Tibial nerve (tissue), 4 donors: ENCODE results near the gene PDE4A. TPM values are rescaled to one million over a fixed set of nuclear protein-coding genes. Genes with fewer than 3 reads are reported as not detected.
"Not testable (repeated sequence)": the region's sequence is repeated elsewhere in the genome, so short reads cannot be mapped to it uniquely, and the experiment has no call there.

ENCODE experiments used
- DNase-seq, 2 donors: peaks; one replicate each; pipeline ENCODE4 v3.0.0-alpha.2; 2019; ENCODE audit warnings: low spot score in 2 of 2
- H3K27ac ChIP-seq, 4 donors: fragments of 200-600 bp; sonication (generic) in 3 of 4; one replicate each; pipeline ENCODE4 v1.5.1; 2017 to 2019; ENCODE audit warnings: mild to moderate bottlenecking in 1 of 4
- H3K27me3 ChIP-seq, 2 donors: fragments of 200-600 bp; sonication (generic) in 1 of 2; one replicate each; pipeline versions ENCODE4 v1.5.1 to v1.6.0; 2017 to 2019
- H3K36me3 ChIP-seq, 3 donors: fragments of 200-600 bp; sonication (generic); one replicate each; pipeline ENCODE4 v1.5.1; 2018 to 2019
- H3K4me1 ChIP-seq, 4 donors: fragments of 200-600 bp; sonication (generic) in 3 of 4; one replicate each; pipeline ENCODE4 v1.5.1; 2017 to 2019
- H3K4me3 ChIP-seq, 4 donors: fragments of 200-600 bp; sonication (generic) in 3 of 4; one replicate each; pipeline ENCODE4 v1.5.1; 2017 to 2019; ENCODE audit warnings: mild to moderate bottlenecking in 1 of 4, moderate library complexity in 1 of 4
- H3K9me3 ChIP-seq, 4 donors: fragments of 200-600 bp; sonication (generic) in 3 of 4; one replicate each; pipeline ENCODE4 v1.5.1; 2017 to 2019
- CTCF ChIP-seq, 5 experiments: fragments of 200-600 bp in 3 of 5; fragments of 450-650 bp in 2 of 5; sonication (generic) in 3 of 5; IDR thresholded peaks; one replicate each; pipeline ENCODE4 v1.5.1; 2016 to 2019; ENCODE audit warnings: antibody characterized with exemption in 5 of 5, mild to moderate bottlenecking in 3 of 5, moderate library complexity in 2 of 5
- EP300 ChIP-seq, 2 donors: sonication (generic); formaldehyde crosslinking; IDR thresholded peaks; one replicate each; pipeline ENCODE4 v1.6.1; 2017; ENCODE audit warnings: antibody characterized with exemption in 2 of 2, mild to moderate bottlenecking in 1 of 2
- POLR2A ChIP-seq, 2 donors: fragments of 450-650 bp; IDR thresholded peaks; one replicate each; pipeline ENCODE4 v1.6.1; 2017; ENCODE audit warnings: antibody characterized with exemption in 2 of 2, mild to moderate bottlenecking in 2 of 2, moderate library complexity in 2 of 2
- WGBS, 2 donors: methylation state at CpG; one replicate each; pipeline ENCODE4 v1.1.5; 2018; 5-methylcytosine and 5-hydroxymethylcytosine counted together
- total RNA-seq, 4 donors: library from RNA; depleted of rRNA; stranded (reverse); fragments of >200 nt; gene quantifications; one replicate each; pipeline ENCODE4 v1.1.0, GENCODE V29; 2016

Gene PDE4A
- total RNA-seq, 4 donors from 2014 or later = 8.7 to 12.7 (median 10.0) TPM

DNA sequence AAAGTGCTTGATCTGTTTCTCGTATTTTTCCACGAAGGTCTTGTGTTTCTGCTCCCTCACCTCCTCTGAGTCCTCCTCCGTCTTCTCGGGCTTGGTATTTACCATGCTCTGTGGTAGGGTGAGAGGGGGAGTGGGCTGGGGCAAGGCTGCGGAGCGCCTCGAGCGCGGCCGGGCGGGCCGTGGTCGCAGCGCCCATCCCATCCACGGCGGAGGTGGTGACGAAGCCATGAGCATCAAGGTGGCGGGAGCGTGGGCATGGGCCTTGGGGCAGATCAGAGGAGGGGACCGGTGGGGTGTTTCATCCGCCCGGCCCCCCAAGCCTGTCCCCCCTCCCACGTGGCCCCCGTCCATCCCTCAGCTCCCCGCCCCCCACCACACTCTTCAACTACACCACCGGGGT lies 24.9 kb upstream of the PDE4A start:
- H3K4me3 ChIP-seq = no peak overlapping the region
- DNase-seq = no peak
- peaks cover 0 to 6% (median 0%) of the 10 kb centered on the region in 4 donors for H3K4me1 ChIP-seq
- no peak overlapping the region for H3K27ac ChIP-seq
- WGBS, 2 donors = 94% methylated on average over 18 to 19 of the region's 26 CpGs
- H3K27me3 ChIP-seq = no peaks in the 10 kb centered on the region
- H3K9me3 ChIP-seq = no peaks in the 10 kb centered on the region
- peaks cover 3 to 68% (median 26%) of the 10 kb centered on the region in 3 donors for H3K36me3 ChIP-seq
- no peak for TF ChIP-seq POLR2A (IDR thresholded peaks at IDR 0.05)
- TF ChIP-seq EP300 (IDR thresholded peaks at IDR 0.05) = no peak
- no peak for TF ChIP-seq CTCF (IDR thresholded peaks at IDR 0.05)

DNA sequence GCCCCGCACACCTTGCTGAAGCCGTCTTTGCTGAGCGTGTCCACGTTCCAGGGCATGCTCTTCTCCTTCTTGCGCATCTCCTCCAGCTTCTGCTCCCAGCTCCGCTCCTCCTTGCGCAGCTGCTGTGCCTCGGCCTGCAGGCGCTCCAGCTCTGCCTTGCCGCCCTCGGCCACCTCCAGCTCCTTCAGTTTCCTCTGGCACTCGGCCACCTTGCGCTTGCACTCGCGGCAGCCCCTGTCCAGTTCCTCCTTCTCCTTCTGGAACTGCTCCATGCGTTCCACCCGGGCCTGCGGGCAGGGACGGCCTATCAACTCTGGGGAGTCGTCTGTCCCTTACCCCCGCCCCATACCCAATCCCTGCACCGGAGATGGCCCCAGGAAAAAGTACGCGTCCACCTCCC lies 24.4 kb upstream of the PDE4A start:
- H3K36me3 ChIP-seq = peaks cover 3 to 64% (median 25%) of the 10 kb centered on the region in 3 donors
- 82% methylated on average over 24 of the region's 24 CpGs for WGBS, 2 donors

DNA sequence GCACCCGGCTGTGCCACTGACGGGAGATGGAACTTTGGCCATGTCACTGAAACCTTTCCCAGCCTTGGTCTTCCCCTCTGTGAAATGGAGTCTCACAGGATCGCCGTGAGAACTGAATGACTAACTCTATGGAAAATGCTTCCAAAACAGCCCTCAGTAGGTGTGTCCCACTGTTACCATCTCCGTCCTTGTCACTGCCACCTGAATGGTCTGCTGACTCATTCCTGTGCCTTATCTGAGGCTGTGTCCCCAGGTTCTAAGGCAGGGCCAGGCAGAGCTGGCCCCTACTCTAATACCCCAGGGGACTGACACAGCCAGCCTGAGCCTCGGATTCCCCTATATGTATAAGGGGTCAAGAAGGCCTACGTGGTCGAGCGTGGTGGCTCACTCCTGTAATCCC lies 21.5 kb upstream of the PDE4A start:
- TF ChIP-seq POLR2A (IDR thresholded peaks at IDR 0.05) (no peak), EP300 (IDR thresholded peaks at IDR 0.05) (no peak), CTCF (IDR thresholded peaks at IDR 0.05) (no peak)
- WGBS, 2 donors = 85 to 87% methylated on average over 9 of the region's 9 CpGs
- Histone ChIP-seq H3K36me3 (peaks cover 3 to 35% (median 12%) of the 10 kb centered on the region in 3 donors), H3K4me1 (peaks cover 0 to 31% (median 17%) of the 10 kb centered on the region in 4 donors), H3K27me3 (no peaks in the 10 kb centered on the region), H3K9me3 (no peaks in the 10 kb centered on the region), H3K4me3 (no peak overlapping the region), H3K27ac (no peak overlapping the region)
- no peak for DNase-seq

More for the DNA sequence above, 24.4 kb upstream of the PDE4A start:
- no peaks in the 10 kb centered on the region for H3K9me3 ChIP-seq
- TF ChIP-seq POLR2A (IDR thresholded peaks at IDR 0.05) = no peak
- no peak for TF ChIP-seq EP300 (IDR thresholded peaks at IDR 0.05)
- TF ChIP-seq CTCF (IDR thresholded peaks at IDR 0.05) = no peak
- no peak overlapping the region for H3K4me3 ChIP-seq
- no peak for DNase-seq
- no peak overlapping the region for H3K27ac ChIP-seq
- peaks cover 0 to 11% (median 2%) of the 10 kb centered on the region in 4 donors for H3K4me1 ChIP-seq
- H3K27me3 ChIP-seq = no peaks in the 10 kb centered on the region

DNA sequence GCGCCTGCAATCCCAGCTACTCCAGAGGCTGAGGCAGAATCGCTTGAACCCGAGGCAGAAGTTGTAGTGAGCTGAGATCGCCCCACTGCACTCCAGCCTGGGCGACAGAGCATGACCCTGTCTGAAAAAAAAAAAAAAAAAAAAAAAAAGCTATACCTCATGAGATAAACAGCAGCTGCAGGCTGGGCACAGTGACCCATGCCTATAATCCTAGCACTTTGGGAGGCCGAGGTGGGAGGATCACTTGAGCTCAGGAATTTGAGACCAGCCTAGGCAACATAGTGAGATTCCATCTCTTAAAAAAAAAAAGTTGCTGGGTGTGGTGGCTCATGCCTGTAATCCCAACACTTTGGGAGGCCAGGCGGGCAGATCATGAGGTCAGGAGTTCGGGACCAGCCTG lies 21.0 kb upstream of the PDE4A start:
- H3K4me3 ChIP-seq, H3K9me3 ChIP-seq, DNase-seq, H3K27me3 ChIP-seq, H3K27ac ChIP-seq: not testable (repeated sequence)
- Histone ChIP-seq H3K36me3 (peaks cover 0 to 30% (median 12%) of the 10 kb centered on the region in 3 donors), H3K4me1 (peaks cover 0 to 33% (median 19%) of the 10 kb centered on the region in 4 donors)
- WGBS, 2 donors = 83 to 91% methylated on average over 8 of the region's 8 CpGs

DNA sequence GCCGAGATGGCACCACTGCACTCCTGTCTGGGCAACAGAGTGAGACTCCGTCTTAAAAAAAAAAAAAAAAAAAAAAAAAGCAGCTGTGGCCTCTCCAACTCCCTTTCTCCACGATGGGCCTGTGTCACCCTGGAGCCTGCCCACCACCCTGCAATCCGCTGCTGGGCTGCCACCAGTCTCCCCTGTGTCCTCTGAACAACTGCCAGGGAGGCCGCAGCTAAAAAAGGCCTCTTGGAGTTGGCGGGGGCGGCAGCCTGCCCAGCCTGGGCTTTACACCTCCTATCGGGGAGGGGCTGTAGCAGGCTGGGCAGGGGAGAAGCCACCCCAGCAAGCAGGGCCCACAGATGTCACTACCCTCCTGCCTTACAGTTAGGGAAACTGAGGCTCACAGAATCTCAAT lies 20.5 kb upstream of the PDE4A start:
- Histone ChIP-seq H3K4me3 (no peak overlapping the region), H3K27me3 (peaks cover 0 to 4% of the 10 kb centered on the region in 2 donors), H3K9me3 (no peaks in the 10 kb centered on the region), H3K4me1 (peaks cover 0 to 39% (median 25%) of the 10 kb centered on the region in 4 donors), H3K27ac (no peak overlapping the region), H3K36me3 (peaks cover 0 to 25% (median 9%) of the 10 kb centered on the region in 3 donors)
- DNase-seq = no peak
- 89 to 90% methylated on average over 8 of the region's 8 CpGs for WGBS, 2 donors
- TF ChIP-seq EP300 (IDR thresholded peaks at IDR 0.05) (no peak), POLR2A (IDR thresholded peaks at IDR 0.05) (no peak), CTCF (IDR thresholded peaks at IDR 0.05) (no peak)
